ENCODE data around the gene ARPC5L.

The ARPC5L gene

DNA sequence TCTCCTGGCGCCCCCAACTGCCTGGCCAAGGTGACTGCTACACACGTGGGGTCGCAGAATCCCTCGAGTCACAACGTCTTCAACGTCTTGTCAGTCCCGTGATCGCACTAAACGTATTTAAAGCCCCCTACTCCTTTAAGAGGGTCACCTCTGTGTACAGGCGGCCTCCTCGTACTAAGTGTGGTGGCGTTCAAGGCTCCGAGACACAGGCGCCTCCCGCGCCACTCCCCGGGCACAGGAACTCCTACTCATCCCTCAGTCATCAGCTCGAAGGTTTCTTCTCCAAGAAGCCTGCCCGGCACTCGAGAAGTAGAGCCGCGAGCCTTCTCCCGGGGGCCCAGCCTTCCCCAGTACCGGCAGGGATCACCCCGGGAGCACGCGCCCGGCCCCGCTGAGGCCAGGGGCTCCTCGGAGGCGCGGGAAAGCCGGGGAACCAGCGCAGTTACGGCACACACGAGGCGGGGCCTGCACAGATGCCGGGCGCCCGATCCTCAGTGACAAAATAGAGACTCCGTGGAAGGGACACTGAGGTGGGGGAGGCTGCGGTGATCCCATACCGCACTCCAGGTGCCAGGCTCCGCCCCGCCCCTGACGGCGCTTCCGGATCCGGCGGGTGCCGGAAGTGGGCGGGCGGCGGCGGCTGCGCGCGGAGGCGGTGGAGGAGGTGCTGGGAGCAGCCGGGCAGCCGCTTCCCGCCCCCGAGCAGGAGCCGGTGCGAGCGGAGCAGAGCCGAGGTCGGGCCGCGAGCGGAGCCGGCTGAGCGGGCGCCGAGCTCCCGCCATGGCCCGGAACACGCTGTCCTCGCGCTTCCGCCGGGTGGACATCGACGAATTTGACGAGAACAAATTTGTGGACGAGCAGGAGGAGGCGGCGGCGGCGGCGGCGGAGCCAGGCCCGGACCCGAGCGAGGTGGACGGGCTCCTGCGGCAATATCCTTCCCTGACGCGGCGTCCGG, 6.9 kb downstream of the ARPC5L start:
- DNase-seq = peak; percentile 92

DNA sequence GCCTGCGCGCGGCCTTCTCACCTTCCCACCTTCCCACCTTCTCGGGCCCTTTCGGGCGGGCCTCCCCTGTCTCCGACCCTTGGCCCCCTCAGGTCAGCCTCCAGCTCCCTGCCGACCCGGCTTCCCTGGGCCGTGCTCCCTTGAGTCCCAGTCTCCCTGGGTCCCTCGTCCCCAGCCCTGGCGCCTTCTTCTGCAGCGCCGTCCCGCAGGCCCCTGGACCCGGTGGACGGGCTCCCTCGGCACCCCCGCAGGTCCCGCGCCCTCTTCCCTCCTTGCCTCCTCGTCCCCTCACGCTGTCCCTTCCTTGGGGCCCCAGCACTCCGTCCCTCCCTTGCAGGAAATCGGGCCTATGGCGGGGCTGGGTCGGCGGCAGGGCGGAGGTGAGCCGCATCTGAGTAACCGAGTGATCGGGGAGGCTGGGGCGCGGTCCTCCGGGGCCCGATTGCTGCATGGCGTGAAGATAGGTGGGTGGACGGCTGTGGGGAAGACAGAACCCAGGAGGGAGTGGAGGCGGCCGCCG, 7.6 kb downstream of the ARPC5L start:
- peak; percentile 48 for DNase-seq

DNA sequence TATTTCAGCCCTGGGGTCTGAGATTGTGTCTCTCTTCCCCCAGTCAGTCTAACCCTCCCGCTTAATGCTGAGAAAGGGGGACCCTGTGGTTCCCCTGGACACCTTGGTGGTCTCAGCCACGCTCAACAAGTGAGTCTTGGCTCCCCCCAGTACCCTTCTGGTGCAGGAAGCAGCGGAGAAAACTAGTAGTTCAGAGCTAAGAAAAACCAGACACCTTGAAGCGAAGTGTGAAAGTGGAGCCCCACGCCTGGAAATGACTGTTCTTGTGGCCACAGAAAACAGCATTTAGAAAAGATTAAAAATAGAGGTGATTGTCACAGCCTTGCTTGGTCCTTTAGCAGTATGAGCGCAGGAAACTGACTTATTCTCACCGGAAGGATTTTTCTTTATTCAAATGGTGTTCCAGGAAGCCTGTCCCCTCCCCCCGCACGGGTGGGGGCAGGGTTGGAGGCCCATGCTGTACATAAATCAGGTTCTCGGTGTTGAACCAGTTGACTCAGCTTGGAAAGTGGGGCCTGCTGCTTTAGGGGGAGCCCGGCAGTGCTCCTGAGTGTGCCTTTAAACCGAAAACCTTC, 8.1 kb downstream of the ARPC5L start:
- DNase-seq = peak; percentile 85

DNA sequence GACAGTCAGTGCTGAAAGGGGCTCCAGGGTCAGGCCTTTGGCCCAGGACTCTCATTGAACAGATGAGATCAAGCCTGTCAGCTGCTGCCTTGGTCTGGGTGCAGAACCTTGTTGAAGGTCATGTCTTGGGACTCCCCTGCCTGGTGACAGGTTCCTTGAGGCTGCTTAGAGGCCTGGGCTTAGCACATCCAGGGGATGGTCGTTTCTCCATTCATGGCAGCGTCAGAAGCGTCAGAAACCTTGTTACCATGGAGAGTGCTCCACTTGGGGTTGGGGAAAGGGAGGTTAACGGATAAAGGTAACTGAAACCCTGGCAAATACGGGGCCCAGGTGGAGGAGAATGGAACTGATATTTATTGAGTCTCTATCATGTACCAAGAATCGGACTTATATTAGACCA, 8.8 kb downstream of the ARPC5L start:
- DNase-seq = no peak

- DNase-seq = no peak
These were observed 9.2 kb downstream of the ARPC5L start for GRCh38 chr9:124871156-124871561.

DNA sequence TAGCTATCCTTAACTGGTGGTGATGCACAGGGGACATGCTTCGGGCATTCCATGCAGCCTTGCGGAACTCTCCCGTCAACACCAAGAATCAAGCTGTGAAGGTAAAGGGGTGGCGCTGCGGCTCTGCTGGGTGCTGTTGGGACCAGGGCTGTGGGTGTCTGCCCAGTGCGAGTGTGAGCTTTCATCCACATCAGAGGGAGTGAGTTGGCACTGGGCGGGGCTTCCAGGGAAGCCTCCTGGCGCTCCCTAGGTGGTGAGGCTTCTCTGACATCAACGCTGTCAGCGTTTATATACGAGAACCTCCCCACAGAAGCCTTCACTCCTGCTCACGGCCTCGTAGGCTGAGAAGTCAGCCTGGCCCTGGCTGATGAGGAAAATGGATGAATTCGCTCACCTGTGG, 11.7 kb downstream of the ARPC5L start:
- no peak for DNase-seq

GRCh38 chr9:124875501-124875900, 13.6 kb downstream of the ARPC5L start:
- DNase-seq = no peak

- DNase-seq = no peak
These were observed 15.3 kb downstream of the ARPC5L start for GRCh38 chr9:124877021-124877782.

- DNase-seq = no peak
These were observed 16.1 kb downstream of the ARPC5L start for GRCh38 chr9:124878021-124878420.

DNA sequence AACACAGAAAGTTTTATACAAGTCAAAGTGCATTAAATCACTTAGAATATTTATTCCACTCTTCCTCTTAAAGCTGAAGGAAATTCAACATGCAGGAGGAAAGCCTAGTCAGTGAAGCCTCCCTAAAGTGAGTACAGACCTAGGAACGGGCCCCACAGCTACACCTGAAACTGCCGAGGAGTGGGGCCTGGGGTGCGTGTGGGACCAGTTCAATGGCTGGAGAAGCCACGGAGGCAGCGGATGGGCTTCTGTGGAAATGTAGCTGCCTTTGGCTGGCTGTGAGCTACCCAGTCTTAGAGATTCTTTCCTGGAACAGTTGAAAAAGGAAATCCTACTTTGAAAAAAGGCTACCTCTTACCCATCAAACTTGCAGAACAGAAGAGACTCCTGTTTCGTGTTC, 16.6 kb downstream of the ARPC5L start:
- no peak for DNase-seq

GRCh38 chr9:124879226-124879625, 17.3 kb downstream of the ARPC5L start:
- no peak for DNase-seq

GRCh38 chr9:124880501-124880900, 18.6 kb downstream of the ARPC5L start:
- DNase-seq = no peak

DNA sequence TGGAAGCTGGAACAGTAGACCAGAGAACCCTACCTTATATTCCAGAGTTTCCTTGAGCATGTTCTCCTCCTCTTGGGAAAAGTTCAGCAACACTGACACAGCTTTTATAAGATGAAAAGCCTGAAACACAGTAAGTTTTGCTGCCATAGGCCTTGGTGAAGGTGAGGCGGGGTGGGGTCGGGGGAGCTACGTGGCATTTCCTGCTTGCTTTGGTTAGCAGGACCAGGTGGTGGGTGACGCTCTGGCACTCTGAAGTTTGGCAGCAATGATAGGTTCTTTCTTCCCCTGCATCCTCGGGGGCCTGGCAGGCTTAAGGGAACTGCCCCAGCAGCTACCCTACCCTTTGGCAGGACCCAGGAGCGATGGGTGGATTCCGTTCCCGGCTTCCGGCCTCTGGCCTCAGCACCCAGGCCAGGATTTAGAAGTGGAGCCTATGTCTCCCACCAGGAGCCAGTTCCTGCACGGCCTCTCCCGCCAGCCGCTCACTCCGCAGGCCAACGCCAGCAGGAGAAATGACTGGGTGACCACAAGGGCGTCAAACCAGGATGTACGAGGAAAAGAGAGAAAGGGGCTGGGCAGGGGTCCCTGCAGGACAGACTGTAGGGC, 19.3 kb downstream of the ARPC5L start:
- DNase-seq = no peak

DNA sequence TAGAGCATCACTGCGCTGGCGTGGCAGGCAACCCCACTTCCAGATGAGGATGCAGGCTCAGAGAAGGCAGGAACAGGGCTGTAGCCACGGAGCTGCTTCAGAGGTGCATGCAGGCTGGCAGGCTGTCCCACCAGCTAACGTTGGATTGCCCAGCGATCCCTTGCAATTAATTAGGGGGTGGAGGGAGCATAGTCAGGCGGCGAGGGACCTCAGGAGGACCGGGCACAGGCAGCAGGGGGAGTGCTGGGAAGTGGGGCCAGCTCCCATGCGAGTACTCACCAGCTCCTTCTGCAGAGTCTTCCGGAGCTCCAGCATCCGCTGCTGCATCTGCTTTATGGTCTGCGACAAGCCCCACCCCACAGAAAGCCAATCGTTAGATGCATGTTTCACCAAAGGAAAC, 20.3 kb downstream of the ARPC5L start:
- no peak for DNase-seq

- no peak for DNase-seq
These were observed 22.4 kb downstream of the ARPC5L start for GRCh38 chr9:124884376-124884775.

DNA sequence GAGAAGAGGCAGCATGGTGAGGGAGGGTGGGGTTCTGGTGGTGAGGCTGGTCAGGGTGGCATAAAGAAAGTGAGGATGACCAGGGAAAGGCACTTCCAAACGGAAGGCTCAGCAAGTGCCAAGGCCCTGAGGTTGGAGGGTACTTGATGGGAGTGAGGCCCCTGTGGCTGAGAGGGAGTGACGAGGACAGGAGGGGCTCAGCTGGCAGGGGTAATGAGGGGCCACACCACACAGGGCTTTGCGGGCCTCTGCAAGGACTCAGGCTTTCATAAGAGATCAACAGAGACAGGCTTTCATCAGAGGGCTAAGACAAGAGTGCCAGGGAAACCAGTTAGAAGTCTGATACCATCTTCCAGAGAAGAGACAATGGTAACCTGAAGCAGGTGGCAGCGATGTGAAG, 23.6 kb downstream of the ARPC5L start:
- DNase-seq = no peak

DNA sequence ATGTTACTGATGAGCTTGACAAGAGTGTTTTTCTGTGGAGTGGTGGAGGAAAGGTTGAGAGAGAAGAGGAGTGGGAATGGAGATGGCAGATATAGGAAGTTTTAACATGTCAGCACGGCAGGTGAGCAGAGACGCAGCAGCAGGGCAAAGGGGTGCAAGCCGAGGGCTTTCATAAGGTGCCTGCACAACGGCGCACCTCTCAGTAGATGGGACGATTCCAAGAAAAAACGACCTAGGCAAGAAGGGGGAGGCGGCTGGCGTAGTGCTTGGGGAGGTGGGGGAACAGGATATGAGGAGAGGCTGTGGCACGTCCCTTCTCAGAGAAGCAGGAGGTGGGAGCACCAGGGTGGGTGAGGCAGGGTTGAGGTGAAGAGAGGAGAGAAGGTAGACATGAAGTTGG, 24.5 kb downstream of the ARPC5L start:
- DNase-seq = no peak

- no peak for DNase-seq
These were observed 25.0 kb downstream of the ARPC5L start for GRCh38 chr9:124886866-124887492.

DNA sequence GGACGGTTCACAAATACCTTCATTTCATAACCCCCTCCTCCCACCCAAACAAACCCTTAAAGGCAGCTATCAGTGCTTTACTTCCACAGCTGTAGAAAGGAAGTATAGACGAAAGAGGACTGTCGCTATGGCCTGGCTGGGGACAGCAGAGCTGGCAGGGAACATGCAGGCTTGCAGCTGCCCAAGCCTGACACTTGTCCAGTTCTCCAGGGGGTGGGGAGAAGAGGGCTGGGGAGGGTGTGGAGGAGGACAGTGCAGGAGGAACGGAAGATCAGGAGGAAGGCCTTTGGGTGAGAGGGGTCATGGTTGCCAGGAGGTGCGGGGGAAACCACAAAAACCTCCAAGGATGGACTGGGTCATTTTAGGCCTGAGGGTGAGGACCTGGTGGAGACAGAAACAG, 25.9 kb downstream of the ARPC5L start:
- DNase-seq = no peak

GRCh38 chr9:124889006-124889405, 27.1 kb downstream of the ARPC5L start:
- DNase-seq = no peak

DNA sequence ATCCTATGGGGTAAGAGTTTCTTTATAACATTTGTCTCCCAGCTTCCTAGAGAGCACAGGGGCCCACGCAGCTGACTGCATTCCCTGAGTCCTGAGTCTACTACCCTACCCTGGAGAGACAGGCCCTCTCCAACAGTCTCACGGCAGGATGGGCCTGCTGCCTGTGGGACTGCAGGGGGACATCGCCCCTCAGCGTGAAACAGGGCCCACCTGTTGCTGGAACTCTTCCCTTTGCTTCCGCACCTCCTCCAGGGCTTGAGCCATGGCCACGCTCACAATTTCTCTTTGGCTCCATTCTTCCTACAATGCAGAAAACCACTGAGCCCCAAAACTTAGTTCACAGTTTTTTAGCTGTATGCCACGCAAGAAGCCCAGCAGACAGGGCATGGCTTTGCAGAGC, 28.2 kb downstream of the ARPC5L start:
- no peak for DNase-seq

DNA sequence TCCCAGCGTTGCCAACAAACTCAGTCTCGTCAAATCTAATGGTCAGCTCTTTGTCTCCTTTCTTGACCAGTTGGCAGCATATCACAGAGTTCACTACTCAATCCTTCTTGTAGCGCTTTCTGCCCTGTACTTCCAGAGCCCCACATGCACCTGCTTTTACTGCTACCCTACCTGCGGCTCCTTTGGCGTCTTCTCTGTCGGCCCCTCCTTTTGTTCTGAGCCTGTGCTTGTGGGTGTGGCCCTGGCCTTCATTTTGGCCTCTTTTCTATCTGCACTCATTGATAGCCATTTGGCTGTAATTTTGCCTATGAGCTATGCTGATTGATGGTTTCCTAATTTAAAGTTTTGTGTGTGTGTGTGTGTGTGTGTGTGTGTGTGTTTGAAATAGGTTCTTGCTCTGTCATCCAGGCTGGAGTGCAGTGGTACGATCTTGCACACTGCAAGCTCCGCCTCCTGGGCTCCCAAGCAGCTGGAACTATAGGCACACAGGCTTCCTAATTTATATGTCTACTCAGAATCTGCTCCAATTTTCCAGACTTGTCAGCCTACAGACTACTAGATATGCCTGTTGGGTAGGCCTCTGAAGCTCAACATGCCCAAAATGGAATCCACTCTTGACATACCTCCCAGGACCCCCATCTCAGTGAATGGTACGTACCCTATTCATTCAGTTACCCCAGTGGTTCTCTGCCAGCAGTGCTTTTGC, 32.3 kb downstream of the ARPC5L start:
- DNase-seq = no peak

Measured in CD4-positive, alpha-beta T cell treated with Interleukin-17A for 4 hours (primary cell).